Stomach (tissue), 9 donors: ENCODE measurements around the gene PPP2R2C. TPM values are rescaled to one million over a fixed set of nuclear protein-coding genes. Genes with fewer than 3 reads are reported as not detected.

ENCODE experiments used
- DNase-seq, 2 donors: peaks; one replicate each; pipeline versions ENCODE4 v3.0.0 to v3.0.0-alpha.2; 2013 to 2019
- H3K27ac ChIP-seq, 5 donors: fragments of 200-600 bp in 4 of 5; sonication (generic) in 4 of 5; one replicate each; pipeline ENCODE4 v1.5.1; 2013 to 2019; ENCODE audit warnings: mild to moderate bottlenecking in 1 of 5, moderate library complexity in 1 of 5
- H3K27me3 ChIP-seq, 3 donors: fragments of 200-600 bp; sonication (generic); one replicate each; pipeline ENCODE4 v1.5.1; 2017 to 2019; ENCODE audit warnings: mixed run types in 1 of 3
- H3K36me3 ChIP-seq, 4 donors: fragments of 200-600 bp; sonication (generic); 1 replicate in 3 of 4; 2 replicates in 1 of 4; pipeline ENCODE4 v1.5.1; 2016 to 2019
- H3K4me1 ChIP-seq, 4 donors: fragments of 200-600 bp; sonication (generic); one replicate each; pipeline ENCODE4 v1.5.1; 2016 to 2019
- H3K4me3 ChIP-seq, 4 donors: fragments of 200-600 bp; sonication (generic) in 3 of 4; one replicate each; pipeline ENCODE4 v1.5.1; 2016 to 2019; ENCODE audit warnings: mild to moderate bottlenecking in 1 of 4
- H3K9me3 ChIP-seq, 4 donors: fragments of 200-600 bp; sonication (generic); one replicate each; pipeline ENCODE4 v1.5.1; 2016 to 2019
- EP300 ChIP-seq: sonication (generic); formaldehyde crosslinking; IDR thresholded peaks from one replicate; pipeline ENCODE4 v1.6.1; 2017; ENCODE audit warnings: antibody characterized with exemption
- POLR2A ChIP-seq, 4 donors: fragments of 450-650 bp; IDR thresholded peaks; one replicate each; pipeline ENCODE4 v1.6.1; 2016; ENCODE audit warnings: antibody characterized with exemption in 4 of 4, control low read depth in 2 of 4, mild to moderate bottlenecking in 1 of 4, moderate library complexity in 1 of 4
- POLR2AphosphoS5 ChIP-seq, 3 donors: sonication (generic); formaldehyde crosslinking; IDR thresholded peaks; one replicate each; pipeline ENCODE4 v1.6.1; 2016; ENCODE audit warnings: antibody characterized with exemption in 3 of 3
- WGBS, 5 donors: extraction: QIAGEN DNeasy Blood & Tissue Kit in 3 of 5; methylation state at CpG; one replicate each; pipeline versions ENCODE4 v1.1.5 to v1.1.7; 2013 to 2018; 5-methylcytosine and 5-hydroxymethylcytosine counted together
- intact Hi-C: fragments of 100-400 bp; cut with DNase I; formaldehyde crosslinking; loops from one replicate; pipeline ENCODE4 v1.15.1; 2023; ENCODE audit warnings: low total_unique reads
- polyA plus RNA-seq, 3 donors: library from polyadenylated mRNA; stranded (reverse); fragments of 200-250 nt; gene quantifications; one replicate each; pipeline ENCODE4 v1.2.3, GENCODE V29; 2013
- total RNA-seq, 5 donors: library from RNA; depleted of rRNA; stranded (reverse); fragments of >200 nt; gene quantifications; one replicate each; pipeline versions ENCODE4 v1.1.0 to v1.2.3, GENCODE V29; 2014 to 2016
- TF ChIP-seq, protein P1 (sequence below), 7 experiments: fragments of 450-650 bp in 4 of 7; fragments of 200-600 bp in 3 of 7; sonication (generic) in 3 of 7; IDR thresholded peaks; one replicate each; pipeline ENCODE4 v1.5.1; 2016 to 2019; ENCODE audit warnings: antibody characterized with exemption in 7 of 7, control low read depth in 2 of 7, mild to moderate bottlenecking in 1 of 7
- donor health status: healthy with polysubstance abuse.
- donor health status: Bipolar disorder and iron deficiency.
- donor health status: healthy.

PPP2R2C gene
- total and polyA plus RNA-seq, 8 donors: 1.4 to 5.0 (median 1.5) TPM; not detected in 5

DNA sequence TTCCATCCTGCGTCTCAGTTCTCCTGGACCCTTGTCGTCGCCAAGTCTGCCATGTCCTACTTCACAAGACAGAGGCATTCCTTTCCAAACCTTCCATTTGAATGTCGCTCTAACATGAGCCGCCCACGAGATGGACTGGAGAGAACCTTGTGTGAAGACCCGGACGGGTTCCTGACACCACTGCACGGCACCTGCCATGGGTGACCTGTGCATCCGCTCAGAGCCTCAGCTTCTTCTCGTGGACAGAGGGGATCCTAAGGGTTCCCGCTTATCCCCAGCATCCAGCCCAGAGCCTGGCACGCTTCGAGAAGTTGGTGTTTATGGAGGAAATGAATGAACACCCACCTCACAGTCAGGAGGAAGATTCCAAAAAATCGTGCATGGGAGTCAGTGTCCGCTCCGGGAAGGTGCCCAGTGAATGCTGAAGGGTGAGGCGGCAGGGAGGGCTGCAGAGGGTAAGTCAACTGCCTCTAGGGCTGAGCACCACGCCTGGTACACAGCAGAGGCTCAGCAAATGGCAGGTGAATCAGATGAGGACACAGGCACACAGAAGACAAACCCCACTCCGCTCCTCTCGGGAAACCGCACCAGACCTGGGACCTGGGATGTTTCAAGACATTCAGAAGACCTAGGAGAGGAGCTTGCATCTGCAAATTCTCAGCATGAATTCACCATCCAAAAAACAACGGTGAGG, 150.2 kb downstream of the PPP2R2C start:
- Histone ChIP-seq H3K9me3 (peaks cover 0 to 4% (median 0%) of the 10 kb centered on the region in 4 donors), H3K36me3 (no peaks in the 10 kb centered on the region), H3K27ac (no peak overlapping the region), H3K4me3 (no peak overlapping the region), H3K4me1 (peaks cover 0 to 16% (median 5%) of the 10 kb centered on the region in 4 donors), H3K27me3 (peaks cover 0 to 36% (median 0%) of the 10 kb centered on the region in 3 donors)
- TF ChIP-seq EP300: no peak
- no peak for TF ChIP-seq POLR2A (IDR thresholded peaks at IDR 0.05)
- no peak for TF ChIP-seq POLR2AphosphoS5 (IDR thresholded peaks at IDR 0.05)
- TF ChIP-seq, protein P1, sequence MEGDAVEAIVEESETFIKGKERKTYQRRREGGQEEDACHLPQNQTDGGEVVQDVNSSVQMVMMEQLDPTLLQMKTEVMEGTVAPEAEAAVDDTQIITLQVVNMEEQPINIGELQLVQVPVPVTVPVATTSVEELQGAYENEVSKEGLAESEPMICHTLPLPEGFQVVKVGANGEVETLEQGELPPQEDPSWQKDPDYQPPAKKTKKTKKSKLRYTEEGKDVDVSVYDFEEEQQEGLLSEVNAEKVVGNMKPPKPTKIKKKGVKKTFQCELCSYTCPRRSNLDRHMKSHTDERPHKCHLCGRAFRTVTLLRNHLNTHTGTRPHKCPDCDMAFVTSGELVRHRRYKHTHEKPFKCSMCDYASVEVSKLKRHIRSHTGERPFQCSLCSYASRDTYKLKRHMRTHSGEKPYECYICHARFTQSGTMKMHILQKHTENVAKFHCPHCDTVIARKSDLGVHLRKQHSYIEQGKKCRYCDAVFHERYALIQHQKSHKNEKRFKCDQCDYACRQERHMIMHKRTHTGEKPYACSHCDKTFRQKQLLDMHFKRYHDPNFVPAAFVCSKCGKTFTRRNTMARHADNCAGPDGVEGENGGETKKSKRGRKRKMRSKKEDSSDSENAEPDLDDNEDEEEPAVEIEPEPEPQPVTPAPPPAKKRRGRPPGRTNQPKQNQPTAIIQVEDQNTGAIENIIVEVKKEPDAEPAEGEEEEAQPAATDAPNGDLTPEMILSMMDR (IDR thresholded peaks at IDR 0.05): no peak
- DNase-seq: no peak
- intact Hi-C loops: no loop called here
- 89 to 93% (median 90%) methylated on average over 21 to 23 of the region's 23 CpGs for WGBS, 5 donors

DNA sequence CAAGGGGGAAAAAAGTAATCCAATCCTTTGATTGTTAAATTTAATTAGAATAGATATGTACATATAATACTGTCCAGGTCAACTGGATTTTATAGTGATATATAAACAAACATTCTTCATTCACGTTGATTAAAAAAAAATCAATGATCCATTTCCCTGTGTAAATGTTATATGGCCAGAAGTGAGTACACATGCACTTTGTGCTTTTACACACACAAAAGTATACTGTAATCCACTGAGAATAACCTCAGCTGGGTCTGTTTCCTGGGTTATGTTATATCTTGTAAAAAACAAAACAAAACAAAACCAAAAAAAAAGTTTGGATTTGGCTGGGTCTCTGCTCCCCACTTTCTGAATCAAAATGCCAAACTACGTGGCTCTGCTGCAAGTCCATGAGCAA, 151.1 kb downstream of the PPP2R2C start:
- TF ChIP-seq, protein P1 (IDR thresholded peaks at IDR 0.05): no peak
- TF ChIP-seq POLR2AphosphoS5 (IDR thresholded peaks at IDR 0.05) (no peak), EP300 (no peak), POLR2A (IDR thresholded peaks at IDR 0.05) (no peak)
- intact Hi-C loops: no loop called here
- no peaks in the 10 kb centered on the region for H3K36me3 ChIP-seq
- H3K9me3 ChIP-seq: peaks cover 0 to 4% (median 0%) of the 10 kb centered on the region in 4 donors
- 31 to 65% (median 51%) methylated on average over 2 of the region's 2 CpGs for WGBS, 5 donors
- H3K27me3 ChIP-seq: peaks cover 0 to 34% (median 0%) of the 10 kb centered on the region in 3 donors
- H3K4me3 ChIP-seq: no peak overlapping the region
- peaks cover 0 to 14% (median 5%) of the 10 kb centered on the region in 4 donors for H3K4me1 ChIP-seq
- DNase-seq: no peak
- no peak overlapping the region for H3K27ac ChIP-seq

DNA sequence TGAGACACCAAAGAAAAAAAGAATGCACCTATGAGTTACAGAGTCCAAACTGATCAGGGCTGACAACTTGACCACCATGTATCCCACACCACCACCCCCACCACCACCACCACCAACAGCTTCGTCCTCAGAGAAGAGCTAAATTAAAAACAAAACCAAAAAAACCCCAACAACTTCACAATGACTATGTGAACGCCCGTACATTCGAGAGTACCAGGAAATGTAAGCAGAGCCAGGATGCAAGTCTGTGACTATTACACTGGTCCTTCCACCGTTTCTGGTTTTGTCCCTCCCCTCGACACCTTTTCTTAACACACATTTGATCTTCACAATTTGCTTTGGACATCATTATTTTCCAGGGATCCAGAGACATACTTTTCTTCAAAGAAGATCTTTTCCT, 151.8 kb downstream of the PPP2R2C start:
- WGBS, 5 donors: 80 to 85% (median 81%) methylated on average over 6 of the region's 6 CpGs
- TF ChIP-seq POLR2A (IDR thresholded peaks at IDR 0.05) (no peak), EP300 (no peak), POLR2AphosphoS5 (IDR thresholded peaks at IDR 0.05) (no peak)
- TF ChIP-seq, protein P1 (IDR thresholded peaks at IDR 0.05): no peak
- H3K9me3 ChIP-seq: peaks cover 0 to 4% (median 0%) of the 10 kb centered on the region in 4 donors
- H3K27ac ChIP-seq: no peak overlapping the region
- H3K4me3 ChIP-seq: no peak overlapping the region
- no peaks in the 10 kb centered on the region for H3K36me3 ChIP-seq
- peaks cover 0 to 14% (median 5%) of the 10 kb centered on the region in 4 donors for H3K4me1 ChIP-seq
- intact Hi-C loops: no loop called here
- DNase-seq: no peak
- H3K27me3 ChIP-seq: peaks cover 0 to 33% (median 0%) of the 10 kb centered on the region in 3 donors

DNA sequence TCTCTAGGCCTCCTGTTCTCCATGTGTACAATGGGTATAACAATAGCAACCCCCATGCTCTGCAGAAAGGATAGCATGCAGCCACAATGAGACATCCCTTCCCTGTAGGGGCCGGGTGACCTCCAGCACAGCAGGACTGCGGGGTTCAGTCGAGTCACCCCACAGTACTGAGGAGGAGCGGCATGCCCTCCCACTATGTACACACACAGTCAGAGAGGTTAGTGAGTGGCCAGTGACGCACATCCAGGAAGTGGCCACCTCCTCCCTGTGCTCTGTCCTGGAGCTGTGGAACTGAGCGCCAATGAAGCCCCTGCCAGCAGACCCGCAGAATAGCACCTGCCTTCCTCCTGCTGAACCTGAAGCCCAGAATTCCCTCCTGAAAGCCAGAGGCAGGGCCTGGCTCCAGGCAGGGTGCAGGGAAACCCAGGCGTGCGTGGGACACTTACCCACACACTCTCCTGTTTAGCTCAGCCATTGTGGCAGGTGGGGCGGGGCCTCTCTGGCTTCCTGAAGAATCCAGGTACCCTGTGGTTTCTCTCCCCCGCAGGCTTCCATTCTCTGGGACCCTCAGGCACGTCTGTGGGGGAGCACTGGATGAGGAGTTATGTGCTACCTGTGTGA, 152.8 kb downstream of the PPP2R2C start:
- intact Hi-C loops: no loop called here
- H3K9me3 ChIP-seq: peaks cover 0 to 4% (median 0%) of the 10 kb centered on the region in 4 donors
- H3K27me3 ChIP-seq: peaks cover 0 to 23% (median 0%) of the 10 kb centered on the region in 3 donors
- WGBS, 5 donors: 77 to 90% (median 83%) methylated on average over 12 of the region's 12 CpGs
- H3K4me1 ChIP-seq: peaks cover 0 to 4% (median under 1%) of the 10 kb centered on the region in 4 donors
- DNase-seq: no peak
- no peak overlapping the region for H3K27ac ChIP-seq
- H3K4me3 ChIP-seq: no peak overlapping the region
- no peaks in the 10 kb centered on the region for H3K36me3 ChIP-seq
- TF ChIP-seq POLR2AphosphoS5 (IDR thresholded peaks at IDR 0.05): no peak
